Suprapubic skin (tissue), 4 donors: ENCODE results near the gene ADAP2.

ENCODE experiments used
- POLR2A ChIP-seq, 2 donors: fragments of 450-650 bp; IDR thresholded peaks; one replicate each; pipeline ENCODE4 v1.6.1; 2017; ENCODE audit warnings: antibody characterized with exemption in 2 of 2, mild to moderate bottlenecking in 2 of 2, moderate library complexity in 2 of 2
- POLR2AphosphoS5 ChIP-seq, 3 donors: sonication (generic); formaldehyde crosslinking; IDR thresholded peaks; one replicate each; pipeline ENCODE4 v1.6.1; 2017; ENCODE audit warnings: antibody characterized with exemption in 3 of 3
- TF ChIP-seq, protein P1 (sequence below), 2 donors: fragments of 200-600 bp in 1 of 2; fragments of 450-650 bp in 1 of 2; sonication (generic) in 1 of 2; IDR thresholded peaks; one replicate each; pipeline ENCODE4 v1.5.1; 2016 to 2019; ENCODE audit warnings: antibody characterized with exemption in 2 of 2, mild to moderate bottlenecking in 1 of 2, moderate library complexity in 1 of 2

GRCh38 chr17:30957741-30958140 lies 36.0 kb downstream of the ADAP2 start:
- no peak for TF ChIP-seq POLR2A (IDR thresholded peaks at IDR 0.05)
- TF ChIP-seq, protein P1, sequence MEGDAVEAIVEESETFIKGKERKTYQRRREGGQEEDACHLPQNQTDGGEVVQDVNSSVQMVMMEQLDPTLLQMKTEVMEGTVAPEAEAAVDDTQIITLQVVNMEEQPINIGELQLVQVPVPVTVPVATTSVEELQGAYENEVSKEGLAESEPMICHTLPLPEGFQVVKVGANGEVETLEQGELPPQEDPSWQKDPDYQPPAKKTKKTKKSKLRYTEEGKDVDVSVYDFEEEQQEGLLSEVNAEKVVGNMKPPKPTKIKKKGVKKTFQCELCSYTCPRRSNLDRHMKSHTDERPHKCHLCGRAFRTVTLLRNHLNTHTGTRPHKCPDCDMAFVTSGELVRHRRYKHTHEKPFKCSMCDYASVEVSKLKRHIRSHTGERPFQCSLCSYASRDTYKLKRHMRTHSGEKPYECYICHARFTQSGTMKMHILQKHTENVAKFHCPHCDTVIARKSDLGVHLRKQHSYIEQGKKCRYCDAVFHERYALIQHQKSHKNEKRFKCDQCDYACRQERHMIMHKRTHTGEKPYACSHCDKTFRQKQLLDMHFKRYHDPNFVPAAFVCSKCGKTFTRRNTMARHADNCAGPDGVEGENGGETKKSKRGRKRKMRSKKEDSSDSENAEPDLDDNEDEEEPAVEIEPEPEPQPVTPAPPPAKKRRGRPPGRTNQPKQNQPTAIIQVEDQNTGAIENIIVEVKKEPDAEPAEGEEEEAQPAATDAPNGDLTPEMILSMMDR (IDR thresholded peaks at IDR 0.05), result no peak
- no peak for TF ChIP-seq POLR2AphosphoS5 (IDR thresholded peaks at IDR 0.05)
